Kidney (tissue), 14 donors: ENCODE data around the gene PPP1R27. TPM values are rescaled to one million over a fixed set of nuclear protein-coding genes. Genes with fewer than 3 reads are reported as not detected.

Source experiments
- DNase-seq, 5 donors: peaks; one replicate each; pipeline ENCODE4 v3.0.0-alpha.2; 2013 to 2020
- FAIRE-seq: peaks from 2 replicates; lab custom pipeline; 2012; peaks lifted over from hg19 to GRCh38; lab: Jason Lieb, UNC
- H3K27ac ChIP-seq, 2 donors: one replicate each; pipeline ENCODE4 v1.7.0; 2013; ENCODE audit warnings: low read depth in 2 of 2, low read length in 2 of 2, inconsistent platforms in 1 of 2
- H3K27me3 ChIP-seq: one replicate; pipeline ENCODE4 v1.7.1; 2013; ENCODE audit warnings: low read length, inconsistent platforms; ENCODE audit not compliant: control insufficient read depth, insufficient read depth
- H3K36me3 ChIP-seq, 3 donors: one replicate each; pipeline versions ENCODE4 v1.7.0 to v1.7.1; 2013; ENCODE audit warnings: low read length in 3 of 3, control low read depth in 1 of 3, inconsistent platforms in 1 of 3; ENCODE audit not compliant: insufficient read depth in 3 of 3, control insufficient read depth in 2 of 3
- H3K4me1 ChIP-seq, 3 donors: one replicate each; pipeline versions ENCODE4 v1.7.0 to v1.7.1; 2013; ENCODE audit warnings: low read length in 3 of 3, inconsistent platforms in 1 of 3, low read depth in 1 of 3; ENCODE audit not compliant: control insufficient read depth in 2 of 3, insufficient read depth in 2 of 3
- H3K4me3 ChIP-seq, 3 donors: one replicate each; pipeline versions ENCODE4 v1.7.0 to v1.8.1; 2013; ENCODE audit warnings: low read length in 3 of 3, control low read depth in 1 of 3, inconsistent platforms in 1 of 3
- H3K9ac ChIP-seq, 3 donors: one replicate each; pipeline versions ENCODE4 v1.7.0 to v1.7.1; 2013; ENCODE audit warnings: low read length in 3 of 3, control low read depth in 1 of 3, inconsistent platforms in 1 of 3
- H3K9me3 ChIP-seq, 3 donors: one replicate each; pipeline versions ENCODE4 v1.7.0 to v1.7.1; 2013; ENCODE audit warnings: low read length in 3 of 3, control low read depth in 1 of 3, inconsistent platforms in 1 of 3; ENCODE audit not compliant: control insufficient read depth in 2 of 3, insufficient read depth in 1 of 3
- CTCF ChIP-seq: IDR thresholded peaks from 3 replicates; pipeline ENCODE4 v1.5.1; 2012; ENCODE audit warnings: mild to moderate bottlenecking, moderate library complexity, borderline replicate concordance; ENCODE audit not compliant: insufficient read depth; ENCODE audit errors: extremely low read depth
- intact Hi-C: fragments of 100-400 bp; cut with DNase I; formaldehyde crosslinking; loops from one replicate; pipeline ENCODE4 v1.11.1; 2022
- polyA plus RNA-seq: library from polyadenylated mRNA; stranded (reverse); fragments of 350-450 nt; fragmentation: Illumina TruSeq; extraction: RNeasy Lipid Tissue Mini Kit (QIAGEN cat#74804); gene quantifications from one replicate; pipeline ENCODE4 v1.2.3, GENCODE V29; 2014; ENCODE audit warnings: low read depth, low replicate concordance; ENCODE audit not compliant: insufficient read depth
- total RNA-seq: library from RNA; stranded (reverse); fragmentation: NEBNext Ultra II Directional; extraction: Animal tissue kit (Norgen Biotek cat#: 25700); gene quantifications from one replicate; pipeline ENCODE4 v1.2.1, GENCODE V29; 2021
- donor health status: control.
- donor health status: control.
- donor health status: control.
- donor health status: control.
- donor health status: control.
- donor health status: DM: yes; HTN: yes; CAD: no.
- donor health status: Normal renal cell carcinoma (clear cell type).

The PPP1R27 gene
- total and polyA plus RNA-seq, 2 donors from 2014 or later, result not detected

- Histone ChIP-seq H3K27me3 (peaks cover 5% of the 10 kb centered on the region), H3K9ac (no peak overlapping the region)
- no peak for FAIRE-seq
Observed at GRCh38 chr17:81802856-81803643, 31.8 kb downstream of the PPP1R27 start.

GRCh38 chr17:81802048-81802758, 32.6 kb downstream of the PPP1R27 start:
- H3K27me3 ChIP-seq, result peaks cover 5% of the 10 kb centered on the region
- no peak for FAIRE-seq
- H3K9me3 ChIP-seq, result no peaks in the 10 kb centered on the region
- H3K27ac ChIP-seq, result no peak overlapping the region
- no peak overlapping the region for H3K4me3 ChIP-seq
- no peak overlapping the region for H3K9ac ChIP-seq
- H3K4me1 ChIP-seq, result no peaks in the 10 kb centered on the region
- no peak for DNase-seq
- no peak for TF ChIP-seq CTCF
- no peaks in the 10 kb centered on the region for H3K36me3 ChIP-seq
- intact Hi-C loops, result no loop called here

More at GRCh38 chr17:81802856-81803643, 31.8 kb downstream of the PPP1R27 start:
- DNase-seq, result no peak
- Histone ChIP-seq H3K4me3 (no peak overlapping the region), H3K9me3 (no peaks in the 10 kb centered on the region), H3K36me3 (no peaks in the 10 kb centered on the region), H3K4me1 (no peaks in the 10 kb centered on the region), H3K27ac (no peak overlapping the region)
- intact Hi-C loops, result no loop called here
- no peak for TF ChIP-seq CTCF

GRCh38 chr17:81801327-81801726, 33.5 kb downstream of the PPP1R27 start:
- Histone ChIP-seq H3K9ac (no peak overlapping the region), H3K9me3 (no peaks in the 10 kb centered on the region), H3K4me3 (no peak overlapping the region), H3K27me3 (peaks cover 5% of the 10 kb centered on the region), H3K4me1 (no peaks in the 10 kb centered on the region), H3K27ac (no peak overlapping the region), H3K36me3 (no peaks in the 10 kb centered on the region)
- DNase-seq (peak in 1 of 5 donors; percentile 65), FAIRE-seq (no peak)
- intact Hi-C loops, result no loop called here
- TF ChIP-seq CTCF, result no peak
